GM19452 (cell line): Measurements from ENCODE around the gene GBP1.
A peak's percentile ranks its signal among the peaks of the same experiment; 100 is the strongest.
"Not testable (repeated sequence)": the region's sequence is repeated elsewhere in the genome, so short reads cannot be mapped to it uniquely, and the experiment has no call there.

ENCODE experiments used
- ATAC-seq: cut with Tn5 transposase; IDR thresholded peaks from one replicate; pipeline ENCODE4 v1.9.1; 2021; ENCODE audit not compliant: unreplicated experiment

The GBP1 gene

DNA sequence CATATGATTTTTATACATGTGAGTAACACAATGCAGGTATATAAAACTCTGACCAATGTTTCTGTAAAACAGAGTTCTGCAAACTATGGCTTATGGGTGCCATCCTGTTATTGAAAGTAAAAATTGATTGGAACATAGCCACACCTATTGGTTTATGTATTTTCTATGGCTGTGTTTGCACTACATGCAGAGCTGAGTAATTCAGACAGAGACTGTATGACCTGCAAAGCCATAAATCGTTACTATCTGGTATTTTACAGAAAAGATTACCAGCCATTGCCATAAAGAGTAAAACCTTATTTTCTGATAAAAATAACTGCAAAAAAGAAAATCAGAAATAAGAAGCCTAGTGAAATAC, 13.1 kb downstream of the GBP1 start:
- ATAC-seq, result no peak

GRCh38 chr1:89051300-89051954, 13.6 kb downstream of the GBP1 start:
- ATAC-seq, result no peak

DNA sequence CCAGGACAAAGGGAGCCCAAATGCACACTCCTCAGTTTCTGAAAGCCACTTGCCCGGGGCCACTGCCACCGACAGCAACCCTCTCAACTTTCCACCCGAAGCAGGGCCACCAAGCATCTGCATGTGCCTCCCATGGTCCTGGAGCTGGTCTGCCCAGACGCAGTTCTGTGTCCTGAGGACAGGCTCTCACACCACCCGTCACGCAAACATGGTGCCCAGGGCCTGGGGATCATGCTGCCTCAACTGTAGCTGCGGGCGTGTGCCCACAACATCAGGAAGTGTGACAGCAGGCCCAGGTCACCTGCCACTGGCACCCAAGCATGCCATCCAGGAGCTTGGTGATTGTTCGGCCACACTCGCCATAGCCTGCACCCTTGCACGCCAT, 14.4 kb downstream of the GBP1 start:
- ATAC-seq, result no peak

- ATAC-seq, result not testable (repeated sequence)
These were observed 14.9 kb downstream of the GBP1 start for GRCh38 chr1:89049901-89050648.

DNA sequence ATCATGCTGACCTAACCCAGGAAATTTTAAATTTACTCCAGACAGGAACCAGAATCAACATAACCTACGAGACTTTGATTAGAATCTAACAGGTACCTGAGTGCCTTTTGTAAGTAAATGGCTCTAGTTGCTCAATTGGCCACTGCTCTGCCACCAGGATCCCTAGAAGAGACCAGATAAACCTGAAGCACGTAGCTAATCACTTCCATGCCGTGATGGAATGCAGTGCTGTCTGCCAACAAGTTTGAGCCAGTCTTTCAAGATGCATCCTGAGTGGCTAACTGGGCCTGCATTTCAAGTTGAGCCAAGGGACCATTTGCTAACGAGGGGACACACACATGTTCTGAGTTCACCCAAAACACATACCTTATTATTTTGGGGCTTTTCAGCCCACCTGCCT, 15.8 kb downstream of the GBP1 start:
- ATAC-seq, result not testable (repeated sequence)

DNA sequence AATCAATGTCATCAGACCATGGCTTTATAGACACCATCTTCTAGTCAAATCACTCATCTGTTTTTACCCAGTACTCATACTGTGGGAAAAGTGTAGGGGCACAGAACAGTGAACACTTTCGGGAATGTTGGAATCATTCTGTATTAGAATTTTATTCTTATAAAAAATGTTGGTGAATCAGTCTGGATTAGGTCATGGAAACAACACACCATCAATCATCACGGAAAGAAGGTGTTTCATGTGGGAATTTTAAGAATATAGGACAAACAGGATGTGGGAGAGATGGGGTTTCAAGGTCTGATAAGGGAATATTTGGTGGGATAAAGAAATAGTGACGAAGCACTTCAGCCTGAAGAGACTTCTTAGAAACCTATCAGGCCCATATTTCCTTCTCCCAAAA, 17.3 kb downstream of the GBP1 start:
- ATAC-seq, result no peak

DNA sequence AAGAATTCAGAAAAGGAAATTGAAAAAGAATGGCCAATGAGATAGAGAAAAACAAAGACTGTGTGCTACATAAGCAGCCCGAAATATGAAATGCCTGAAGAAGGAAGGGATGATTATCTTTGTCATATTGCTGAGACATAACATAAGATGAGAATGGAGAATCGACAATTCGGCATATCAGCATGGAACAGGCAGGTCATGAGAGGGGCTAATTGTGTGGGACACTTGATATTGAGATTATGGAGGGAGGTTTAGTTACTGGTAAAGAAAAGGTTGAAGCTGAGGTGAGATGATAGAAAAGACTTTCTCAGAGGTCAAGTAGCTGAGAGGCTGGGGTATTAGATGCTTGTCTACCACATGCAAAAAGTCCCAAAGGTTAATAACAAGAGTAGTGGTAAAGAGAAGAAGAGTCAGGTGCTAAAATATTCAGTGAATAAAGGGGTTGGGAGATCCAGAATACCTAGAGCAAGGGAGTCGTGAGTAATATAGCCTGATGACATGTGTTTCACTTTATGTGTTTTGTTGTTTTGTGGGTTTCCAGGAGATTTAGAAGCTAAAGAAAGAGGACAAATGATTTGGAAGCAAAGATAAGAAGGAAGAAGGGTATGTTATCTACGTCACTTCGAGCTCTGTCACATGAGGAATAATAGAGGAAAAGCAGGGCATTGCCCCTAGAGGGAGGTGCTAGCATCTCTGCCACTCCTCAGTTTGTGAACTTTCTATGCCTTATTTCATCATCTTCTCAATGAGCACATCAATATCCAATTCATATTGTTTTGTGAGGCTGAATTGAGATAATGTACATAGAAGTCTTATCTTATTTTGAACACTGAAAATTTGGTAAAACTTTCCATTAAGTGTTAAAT, 18.5 kb downstream of the GBP1 start:
- peak; percentile 59 for ATAC-seq

DNA sequence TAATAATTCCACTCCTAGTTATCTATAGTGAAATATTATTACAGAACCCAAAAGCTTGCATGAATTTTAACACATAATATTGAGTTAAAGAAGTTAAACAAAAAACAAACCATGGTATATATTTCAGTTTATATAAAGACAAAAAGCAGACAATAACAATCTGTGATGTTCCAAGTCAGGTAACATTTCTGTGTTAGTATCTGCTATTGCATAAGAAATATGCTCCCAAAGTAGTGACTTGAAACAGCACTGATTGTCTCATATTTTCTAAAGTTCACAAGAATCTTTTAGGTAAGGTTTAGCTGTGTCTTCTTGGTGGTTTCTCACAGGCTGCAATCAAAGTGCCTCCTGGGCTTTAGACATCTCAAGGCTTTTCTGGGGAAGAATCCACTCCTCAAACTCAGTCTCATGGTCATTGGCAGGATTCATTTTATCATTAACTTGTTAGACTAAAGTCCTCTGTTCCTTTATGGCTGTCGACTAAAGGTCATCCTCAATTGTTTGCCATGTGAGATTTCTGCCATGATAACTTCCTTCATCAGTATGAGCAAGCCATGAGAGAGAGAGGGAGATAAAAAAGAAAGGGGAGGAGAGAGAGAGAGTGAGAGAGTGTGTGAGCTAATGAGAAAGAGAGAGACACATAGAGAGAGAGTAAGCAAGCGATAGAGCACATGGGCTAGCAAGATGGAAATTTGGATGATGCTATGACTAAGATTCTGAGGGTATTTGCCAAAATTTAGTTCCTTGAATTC, 19.9 kb downstream of the GBP1 start:
- ATAC-seq, result no peak

GRCh38 chr1:89043940-89044339, 21.1 kb downstream of the GBP1 start:
- ATAC-seq, result no peak

GRCh38 chr1:89042491-89042890, 22.5 kb downstream of the GBP1 start:
- ATAC-seq, result no peak

GRCh38 chr1:89041721-89042120, 23.3 kb downstream of the GBP1 start:
- ATAC-seq, result no peak

DNA sequence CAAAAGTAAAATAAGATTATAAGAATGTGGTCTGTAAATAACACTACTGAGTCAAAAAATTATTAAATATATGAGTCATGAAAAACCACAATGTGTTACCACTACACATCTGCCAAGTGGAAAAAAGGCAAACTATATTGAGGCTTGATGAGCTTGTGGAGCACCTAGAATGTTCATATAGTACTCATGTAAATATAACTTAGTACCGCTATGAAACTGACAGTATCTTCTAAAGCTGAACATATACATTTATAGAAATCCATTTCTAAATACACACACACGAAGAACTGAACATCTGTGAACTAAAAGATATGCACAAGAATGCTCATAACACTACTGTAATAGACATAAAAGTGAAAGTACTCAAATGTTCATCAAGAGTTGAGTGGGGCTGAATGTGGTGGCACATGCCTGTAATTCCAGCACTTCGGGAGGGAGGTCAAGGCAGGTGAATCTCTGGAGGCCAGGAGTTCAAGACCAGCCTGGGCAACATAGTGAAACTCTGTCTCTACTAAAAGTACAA, 23.8 kb downstream of the GBP1 start:
- peak; percentile 92 for ATAC-seq

DNA sequence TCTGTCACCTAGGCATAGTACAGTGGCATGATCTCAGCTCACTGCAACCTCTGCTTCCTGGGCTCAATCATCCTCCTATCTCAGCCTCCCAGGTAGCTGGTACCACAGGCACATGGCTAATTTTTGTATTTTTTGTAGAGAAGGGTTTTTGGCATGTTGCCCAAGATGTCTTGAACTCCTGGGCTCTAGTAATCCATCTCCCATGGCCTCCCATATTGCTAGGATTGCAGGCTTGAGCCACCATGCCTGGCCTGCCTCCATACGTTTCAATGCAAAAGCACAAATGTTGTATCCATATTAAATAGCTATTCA, 24.7 kb downstream of the GBP1 start:
- no peak for ATAC-seq

DNA sequence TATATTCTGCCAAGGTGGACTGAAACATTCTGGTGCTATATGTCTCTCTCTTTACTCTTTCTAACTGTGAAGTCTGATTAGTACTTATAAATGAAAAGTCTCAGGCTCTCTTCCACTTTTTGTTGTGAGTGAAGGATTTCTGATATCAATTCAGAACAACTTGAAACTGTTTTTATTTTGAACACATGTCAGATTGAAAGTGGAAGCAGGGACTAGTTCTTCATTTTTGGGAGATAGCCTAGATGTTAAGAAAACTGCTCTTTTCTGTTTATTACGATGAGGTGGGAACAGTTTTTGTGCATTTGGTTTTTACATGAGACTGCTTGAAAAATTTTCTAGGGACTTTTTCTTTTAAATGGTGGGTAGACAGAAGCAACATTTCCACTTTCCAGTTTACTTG, 27.8 kb downstream of the GBP1 start:
- ATAC-seq, result no peak

GRCh38 chr1:89035080-89035479, 29.9 kb downstream of the GBP1 start:
- no peak for ATAC-seq

- not testable (repeated sequence) for ATAC-seq
These were observed 31.0 kb downstream of the GBP1 start for GRCh38 chr1:89034004-89034403.

- not testable (repeated sequence) for ATAC-seq
These were observed 36.0 kb downstream of the GBP1 start for GRCh38 chr1:89029051-89029450.

DNA sequence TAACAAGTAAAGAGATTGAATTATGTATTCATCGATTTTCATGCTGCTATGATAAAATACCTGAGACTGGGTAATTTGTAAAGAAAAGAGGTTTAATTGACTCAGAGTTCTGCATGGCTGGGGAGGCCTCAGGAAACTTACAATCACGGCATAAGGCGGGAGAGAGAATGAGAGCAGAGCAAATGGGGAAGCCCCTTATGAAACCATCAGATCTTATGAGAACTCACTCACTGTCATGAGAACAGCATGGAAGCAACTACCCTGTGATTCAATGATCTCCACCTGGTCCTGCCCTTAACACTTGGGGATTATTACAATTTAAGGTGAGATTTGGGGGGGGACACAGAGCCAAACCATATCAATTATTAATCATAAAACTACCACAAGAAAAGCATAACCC, 39.1 kb downstream of the GBP1 start:
- no peak for ATAC-seq

DNA sequence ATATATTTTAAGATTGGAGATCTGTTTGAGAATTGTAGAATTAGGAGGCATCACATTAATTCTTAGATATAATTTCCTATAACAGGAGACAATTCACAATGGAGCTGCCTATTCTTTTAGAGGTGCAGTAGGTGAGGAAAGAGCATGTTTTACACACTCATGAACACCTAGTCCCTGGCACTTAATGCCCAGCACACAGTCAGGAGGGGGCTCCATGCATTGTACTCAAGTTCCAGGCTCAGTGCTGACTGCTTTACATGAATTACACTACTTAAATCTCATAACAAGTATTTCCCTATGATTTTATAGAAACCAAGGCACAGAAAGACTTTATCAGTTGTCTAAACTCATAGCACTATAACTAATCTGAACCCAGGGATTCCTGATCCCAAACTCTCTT, 42.0 kb downstream of the GBP1 start:
- no peak for ATAC-seq

GRCh38 chr1:89022167-89022959, 42.6 kb downstream of the GBP1 start, which contains the start of gene GBP3:
Gene GBP3 (minus strand): TSS chr1:89022866. CDS start chr1:89020721, 2,145 bp downstream.
- ATAC-seq, result peak; percentile 85
